Right atrium auricular region (tissue), 2 donors: ENCODE measurements around the gene COL15A1. TPM values are rescaled to one million over a fixed set of nuclear protein-coding genes. Genes with fewer than 3 reads are reported as not detected.

Source experiments
- DNase-seq: peaks from one replicate; pipeline ENCODE4 v3.0.0-alpha.2; 2019; ENCODE audit warnings: low spot score
- H3K27ac ChIP-seq, 2 donors: fragments of 200-600 bp; sonication (generic); 1 replicate in 1 of 2; 2 replicates in 1 of 2; pipeline ENCODE4 v1.5.1; 2016 to 2019
- H3K27me3 ChIP-seq, 2 donors: fragments of 200-600 bp; sonication (generic); one replicate each; pipeline versions ENCODE4 v1.5.1 to v1.6.0; 2017 to 2019
- H3K36me3 ChIP-seq: fragments of 200-600 bp; sonication (generic); one replicate; pipeline ENCODE4 v1.5.1; 2016
- H3K4me1 ChIP-seq, 2 donors: fragments of 200-600 bp; sonication (generic); one replicate each; pipeline versions ENCODE4 v1.5.1 to v1.6.0; 2017 to 2019
- H3K4me3 ChIP-seq, 2 donors: fragments of 200-600 bp; sonication (generic); 1 replicate in 1 of 2; 2 replicates in 1 of 2; pipeline ENCODE4 v1.5.1; 2017 to 2019; ENCODE audit warnings: mild to moderate bottlenecking in 1 of 2, moderate library complexity in 1 of 2
- H3K9me3 ChIP-seq, 2 donors: fragments of 200-600 bp; sonication (generic); one replicate each; pipeline ENCODE4 v1.5.1; 2019
- total RNA-seq, 2 donors: library from RNA; depleted of rRNA; stranded (reverse); fragments of >200 nt; gene quantifications; one replicate each; pipeline ENCODE4 v1.1.0, GENCODE V29; 2016
- TF ChIP-seq, protein P1 (sequence below), 2 donors: fragments of 200-600 bp; sonication (generic); IDR thresholded peaks; one replicate each; pipeline ENCODE4 v1.5.1; 2019; ENCODE audit warnings: antibody characterized with exemption in 2 of 2

COL15A1 gene
- total RNA-seq, 2 donors from 2014 or later: 22.4 to 38.2 TPM

DNA sequence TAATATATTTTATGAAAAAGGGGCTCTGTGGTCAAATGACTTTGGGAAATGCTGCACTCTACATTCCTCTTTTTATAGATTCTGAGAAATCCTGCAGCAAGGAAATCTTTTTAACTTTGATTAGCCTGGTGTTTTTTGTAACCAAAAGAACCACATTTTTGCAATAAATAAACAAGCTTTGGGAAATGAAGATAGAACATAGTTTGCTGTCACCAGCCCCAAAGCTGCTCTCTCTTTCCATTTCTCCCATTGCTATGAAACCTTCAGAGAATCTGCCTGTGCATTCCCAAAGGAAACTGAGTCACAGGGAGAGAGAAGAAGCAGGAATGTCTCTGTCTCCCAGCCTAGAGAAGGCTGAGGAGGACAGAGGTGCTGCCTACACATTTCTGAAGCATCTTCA is 59.0 kb downstream of the COL15A1 start:
- no peak for DNase-seq
- peaks cover 12% of the 10 kb centered on the region for H3K36me3 ChIP-seq

DNA sequence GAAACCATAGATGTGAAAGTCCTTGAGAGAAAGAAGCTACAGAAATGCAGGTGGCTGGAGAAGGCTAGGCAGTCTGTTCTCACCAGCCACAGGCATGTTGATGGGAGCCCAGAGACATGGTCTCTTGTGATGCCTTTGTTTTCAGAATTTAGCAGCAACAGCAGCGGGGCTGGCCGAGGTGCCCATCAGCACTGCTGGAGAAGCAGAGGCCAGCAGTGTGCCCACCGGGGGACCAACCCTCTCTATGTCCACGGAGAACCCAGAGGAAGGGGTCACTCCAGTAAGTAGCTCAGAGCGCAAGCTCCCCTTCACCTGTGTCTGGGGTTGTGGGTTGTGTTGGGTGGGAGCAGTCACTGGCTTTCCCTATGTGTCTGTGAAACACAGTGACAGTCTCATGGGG is 59.6 kb downstream of the COL15A1 start:
- Histone ChIP-seq H3K27me3 (no peaks in the 10 kb centered on the region), H3K4me1 (peaks cover 0 to 21% of the 10 kb centered on the region in 2 donors), H3K36me3 (peaks cover 12% of the 10 kb centered on the region), H3K9me3 (no peaks in the 10 kb centered on the region), H3K27ac (no peak overlapping the region), H3K4me3 (no peak overlapping the region)
- peak; percentile 42 for DNase-seq
- TF ChIP-seq, protein P1, sequence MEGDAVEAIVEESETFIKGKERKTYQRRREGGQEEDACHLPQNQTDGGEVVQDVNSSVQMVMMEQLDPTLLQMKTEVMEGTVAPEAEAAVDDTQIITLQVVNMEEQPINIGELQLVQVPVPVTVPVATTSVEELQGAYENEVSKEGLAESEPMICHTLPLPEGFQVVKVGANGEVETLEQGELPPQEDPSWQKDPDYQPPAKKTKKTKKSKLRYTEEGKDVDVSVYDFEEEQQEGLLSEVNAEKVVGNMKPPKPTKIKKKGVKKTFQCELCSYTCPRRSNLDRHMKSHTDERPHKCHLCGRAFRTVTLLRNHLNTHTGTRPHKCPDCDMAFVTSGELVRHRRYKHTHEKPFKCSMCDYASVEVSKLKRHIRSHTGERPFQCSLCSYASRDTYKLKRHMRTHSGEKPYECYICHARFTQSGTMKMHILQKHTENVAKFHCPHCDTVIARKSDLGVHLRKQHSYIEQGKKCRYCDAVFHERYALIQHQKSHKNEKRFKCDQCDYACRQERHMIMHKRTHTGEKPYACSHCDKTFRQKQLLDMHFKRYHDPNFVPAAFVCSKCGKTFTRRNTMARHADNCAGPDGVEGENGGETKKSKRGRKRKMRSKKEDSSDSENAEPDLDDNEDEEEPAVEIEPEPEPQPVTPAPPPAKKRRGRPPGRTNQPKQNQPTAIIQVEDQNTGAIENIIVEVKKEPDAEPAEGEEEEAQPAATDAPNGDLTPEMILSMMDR (IDR thresholded peaks at IDR 0.05): no peak

More for the DNA sequence above, 59.0 kb downstream of the COL15A1 start:
- H3K4me1 ChIP-seq: peaks cover 0 to 27% of the 10 kb centered on the region in 2 donors
- H3K27ac ChIP-seq: no peak overlapping the region
- H3K9me3 ChIP-seq: no peaks in the 10 kb centered on the region
- TF ChIP-seq, protein P1 (IDR thresholded peaks at IDR 0.05): no peak
- no peaks in the 10 kb centered on the region for H3K27me3 ChIP-seq
- no peak overlapping the region for H3K4me3 ChIP-seq

- TF ChIP-seq, protein P1 (IDR thresholded peaks at IDR 0.05): no peak
- H3K36me3 ChIP-seq: peaks cover 12% of the 10 kb centered on the region
Measured at GRCh38 chr9:99004115-99004514, 60.4 kb downstream of the COL15A1 start.

DNA sequence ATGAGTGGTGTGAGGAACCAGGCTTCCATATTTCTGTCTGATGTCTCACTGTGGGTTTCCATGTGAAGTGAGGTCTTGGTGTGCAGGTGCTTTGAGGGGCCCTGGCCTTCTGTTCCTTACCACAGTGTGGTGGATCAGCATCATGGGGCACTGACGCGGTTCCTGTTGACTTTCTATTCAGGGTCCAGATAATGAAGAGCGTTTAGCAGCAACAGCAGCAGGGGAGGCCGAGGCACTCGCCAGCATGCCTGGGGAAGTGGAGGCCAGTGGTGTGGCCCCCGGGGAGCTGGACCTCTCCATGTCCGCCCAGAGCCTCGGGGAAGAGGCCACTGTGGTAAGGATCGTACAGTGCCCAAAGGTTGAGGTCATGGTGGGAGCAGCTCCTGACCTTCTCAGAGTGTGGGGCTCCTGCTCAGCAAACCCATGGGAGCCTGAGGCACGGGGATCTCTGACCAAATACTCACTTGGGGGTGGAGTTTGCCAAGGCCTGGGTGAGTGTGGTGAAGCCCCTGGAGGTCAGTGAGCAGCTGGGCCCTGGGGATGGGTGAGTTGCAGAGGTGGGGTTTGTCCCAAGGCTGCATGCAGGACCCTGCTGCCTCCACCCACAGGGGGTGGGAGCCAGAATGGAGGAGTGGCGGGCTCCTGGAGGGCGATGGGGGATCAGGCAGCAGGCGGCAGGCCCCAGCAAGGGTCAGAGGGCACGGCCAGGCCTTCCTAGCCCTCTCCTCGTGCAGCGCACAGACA is 61.2 kb downstream of the COL15A1 start:
- no peak for DNase-seq
- Histone ChIP-seq H3K36me3 (peaks cover 12% of the 10 kb centered on the region), H3K9me3 (no peaks in the 10 kb centered on the region), H3K27me3 (no peaks in the 10 kb centered on the region), H3K27ac (no peak overlapping the region), H3K4me3 (no peak overlapping the region), H3K4me1 (peaks cover 0 to 9% of the 10 kb centered on the region in 2 donors)
- TF ChIP-seq, protein P1 (IDR thresholded peaks at IDR 0.05): no peak

More at GRCh38 chr9:99004115-99004514, 60.4 kb downstream of the COL15A1 start:
- no peak overlapping the region for H3K27ac ChIP-seq
- no peak overlapping the region for H3K4me3 ChIP-seq
- peaks cover 0 to 13% of the 10 kb centered on the region in 2 donors for H3K4me1 ChIP-seq
- H3K27me3 ChIP-seq: no peaks in the 10 kb centered on the region
- no peak for DNase-seq
- H3K9me3 ChIP-seq: no peaks in the 10 kb centered on the region

GRCh38 chr9:99005651-99006050 is 61.9 kb downstream of the COL15A1 start:
- no peak overlapping the region for H3K4me3 ChIP-seq
- no peak overlapping the region for H3K27ac ChIP-seq
- H3K4me1 ChIP-seq: peaks cover 0 to 5% of the 10 kb centered on the region in 2 donors
- no peaks in the 10 kb centered on the region for H3K9me3 ChIP-seq
- H3K27me3 ChIP-seq: no peaks in the 10 kb centered on the region
- DNase-seq: no peak
- TF ChIP-seq, protein P1 (IDR thresholded peaks at IDR 0.05): no peak
- H3K36me3 ChIP-seq: peaks cover 12% of the 10 kb centered on the region
